GM18499 (cell line): ENCODE measurements around the gene PPDPF.
A peak's percentile ranks its signal among the peaks of the same experiment; 100 is the strongest.

Experiments used
- ATAC-seq: cut with Tn5 transposase; IDR thresholded peaks from one replicate; pipeline ENCODE4 v1.9.1; 2021; ENCODE audit warnings: moderate number of reproducible peaks; ENCODE audit not compliant: insufficient read depth, unreplicated experiment

PPDPF gene

GRCh38 chr20:63536241-63536977 is 15.8 kb downstream of the PPDPF start:
- ATAC-seq, result no peak

- ATAC-seq, result no peak
Measured at GRCh38 chr20:63536997-63537524, 16.5 kb downstream of the PPDPF start, which contains the start of gene PTK6. PTK6 (minus strand) TSS chr20:63537376; CDS start chr20:63537314, 62 bp downstream.

GRCh38 chr20:63537525-63538203 is 17.1 kb downstream of the PPDPF start:
- peak; percentile 57 for ATAC-seq

- ATAC-seq, result no peak
Measured at GRCh38 chr20:63538204-63539091, 17.9 kb downstream of the PPDPF start.

- no peak for ATAC-seq
Measured at GRCh38 chr20:63539092-63539430, 18.5 kb downstream of the PPDPF start.

- no peak for ATAC-seq
Measured at GRCh38 chr20:63539441-63540370, 19.1 kb downstream of the PPDPF start.

GRCh38 chr20:63540417-63541186 is 20.0 kb downstream of the PPDPF start:
- no peak for ATAC-seq

GRCh38 chr20:63541371-63541770 is 20.8 kb downstream of the PPDPF start:
- no peak for ATAC-seq

GRCh38 chr20:63542031-63542559 is 21.5 kb downstream of the PPDPF start:
- ATAC-seq, result no peak

- ATAC-seq, result no peak
Measured at GRCh38 chr20:63542696-63543095, 22.1 kb downstream of the PPDPF start.

GRCh38 chr20:63543131-63543530 is 22.6 kb downstream of the PPDPF start:
- no peak for ATAC-seq

GRCh38 chr20:63543733-63544132 is 23.2 kb downstream of the PPDPF start:
- no peak for ATAC-seq

GRCh38 chr20:63544241-63544957 is 23.8 kb downstream of the PPDPF start:
- no peak for ATAC-seq

GRCh38 chr20:63544958-63545516 is 24.5 kb downstream of the PPDPF start:
- no peak for ATAC-seq

- ATAC-seq, result no peak
Measured at GRCh38 chr20:63545814-63546213, 25.2 kb downstream of the PPDPF start.

- ATAC-seq, result no peak
Measured at GRCh38 chr20:63546256-63546955, 25.8 kb downstream of the PPDPF start.
